ENCODE data around the gene BPIFA2. TPM values are rescaled to one million over a fixed set of nuclear protein-coding genes. Genes with fewer than 3 reads are reported as not detected.

The BPIFA2 gene
- polyA plus RNA-seq, 2 donors: not detected

DNA sequence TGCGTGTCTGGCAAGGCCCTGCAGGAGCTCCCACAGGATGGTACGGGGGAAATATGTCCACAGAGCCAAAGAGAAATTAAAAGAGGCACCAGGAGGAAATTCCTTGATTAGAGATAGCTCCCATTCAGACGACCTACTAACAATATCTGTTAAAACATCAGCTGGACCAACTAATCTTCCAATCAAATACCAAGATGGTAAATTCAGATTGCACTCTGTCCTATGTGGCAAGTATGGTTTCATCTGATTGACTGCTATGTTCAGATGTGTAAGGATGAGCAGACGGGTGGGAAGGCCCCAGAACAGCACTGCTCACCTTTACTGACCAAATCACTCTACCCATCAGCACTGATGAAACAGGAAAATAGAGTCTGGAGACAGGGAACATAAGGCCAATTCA, 19.5 kb downstream of the BPIFA2 start:
- no peaks in the 10 kb centered on the region for H3K9me3 ChIP-seq (ENCODE audit: control insufficient read depth in 2 of 2, insufficient read depth in 1 of 2, low read depth in 1 of 2, low read length in 1 of 2)
- H3K4me3 ChIP-seq (ENCODE audit: low read depth in 1 of 2, low read length in 2 of 2): no peak overlapping the region
- H3K27me3 ChIP-seq (ENCODE audit: control insufficient read depth in 1 of 2, insufficient read depth in 2 of 2, low read length in 2 of 2): no peaks in the 10 kb centered on the region
- H3K4me1 ChIP-seq (ENCODE audit: control insufficient read depth in 2 of 2, insufficient read depth in 2 of 2, low read length in 1 of 2): no peaks in the 10 kb centered on the region
- no peak overlapping the region for H3K27ac ChIP-seq (ENCODE audit: low read depth in 2 of 2, low read length in 1 of 2)
- no peaks in the 10 kb centered on the region for H3K36me3 ChIP-seq (ENCODE audit: control insufficient read depth in 2 of 2, insufficient read depth in 2 of 2, low read length in 1 of 2)
- WGBS, 2 donors: 81 to 84% methylated on average over 4 of the region's 4 CpGs

DNA sequence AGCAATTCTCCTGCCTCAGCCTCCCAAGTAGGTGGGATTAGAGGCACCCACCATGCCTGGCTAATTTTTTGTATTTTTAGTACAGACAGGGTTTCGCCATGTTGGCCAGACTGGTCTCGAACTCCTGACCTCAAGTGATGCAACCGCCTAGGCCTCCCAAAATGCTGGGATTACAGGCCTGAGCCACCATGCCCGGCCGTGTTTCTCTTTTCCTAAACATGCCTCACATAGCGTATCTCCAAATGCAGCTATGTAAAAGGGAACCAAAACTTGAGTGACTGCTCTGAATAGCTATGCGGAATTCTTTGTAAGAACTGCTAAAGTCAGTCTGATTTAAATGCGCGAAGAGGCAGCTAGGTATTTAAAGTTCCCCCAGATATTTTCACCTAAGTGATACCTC, 20.5 kb downstream of the BPIFA2 start:
- no peak overlapping the region for H3K27ac ChIP-seq (ENCODE audit: low read depth in 2 of 2, low read length in 1 of 2)
- no peaks in the 10 kb centered on the region for H3K4me1 ChIP-seq (ENCODE audit: control insufficient read depth in 2 of 2, insufficient read depth in 2 of 2, low read length in 1 of 2)
- H3K27me3 ChIP-seq (ENCODE audit: control insufficient read depth in 1 of 2, insufficient read depth in 2 of 2, low read length in 2 of 2): no peaks in the 10 kb centered on the region
- WGBS, 2 donors: 85 to 88% methylated on average over 9 of the region's 9 CpGs
- H3K9me3 ChIP-seq (ENCODE audit: control insufficient read depth in 2 of 2, insufficient read depth in 1 of 2, low read depth in 1 of 2, low read length in 1 of 2): no peaks in the 10 kb centered on the region
- no peak overlapping the region for H3K4me3 ChIP-seq (ENCODE audit: low read depth in 1 of 2, low read length in 2 of 2)
- no peaks in the 10 kb centered on the region for H3K36me3 ChIP-seq (ENCODE audit: control insufficient read depth in 2 of 2, insufficient read depth in 2 of 2, low read length in 1 of 2)

DNA sequence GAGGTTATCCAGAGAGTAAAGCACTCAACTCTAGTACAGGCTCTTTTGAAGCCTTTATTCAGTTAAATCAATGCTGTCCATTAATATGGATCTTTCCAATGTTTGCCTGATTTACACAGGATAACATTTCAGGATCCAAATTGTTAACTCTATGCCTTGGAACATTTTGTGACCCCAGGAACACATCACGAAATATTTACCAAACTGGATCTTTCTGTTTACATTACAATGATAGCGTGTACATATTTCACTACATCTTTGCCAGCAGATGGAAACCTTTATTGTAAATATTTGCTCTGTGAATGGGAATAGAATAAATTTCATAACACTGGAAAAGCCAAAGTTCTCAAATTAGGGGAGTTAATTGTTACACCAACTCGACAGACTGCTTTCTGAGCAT, 23.5 kb downstream of the BPIFA2 start:
- H3K4me3 ChIP-seq (ENCODE audit: low read depth in 1 of 2, low read length in 2 of 2): no peak overlapping the region
- H3K9me3 ChIP-seq (ENCODE audit: control insufficient read depth in 2 of 2, insufficient read depth in 1 of 2, low read depth in 1 of 2, low read length in 1 of 2): no peaks in the 10 kb centered on the region
- H3K36me3 ChIP-seq (ENCODE audit: control insufficient read depth in 2 of 2, insufficient read depth in 2 of 2, low read length in 1 of 2): no peaks in the 10 kb centered on the region
- H3K4me1 ChIP-seq (ENCODE audit: control insufficient read depth in 2 of 2, insufficient read depth in 2 of 2, low read length in 1 of 2): no peaks in the 10 kb centered on the region
- H3K27me3 ChIP-seq (ENCODE audit: control insufficient read depth in 1 of 2, insufficient read depth in 2 of 2, low read length in 2 of 2): no peaks in the 10 kb centered on the region
- H3K27ac ChIP-seq (ENCODE audit: low read depth in 2 of 2, low read length in 1 of 2): no peak overlapping the region
- WGBS, 2 donors: 15 to 16% methylated on average over 3 of the region's 3 CpGs

DNA sequence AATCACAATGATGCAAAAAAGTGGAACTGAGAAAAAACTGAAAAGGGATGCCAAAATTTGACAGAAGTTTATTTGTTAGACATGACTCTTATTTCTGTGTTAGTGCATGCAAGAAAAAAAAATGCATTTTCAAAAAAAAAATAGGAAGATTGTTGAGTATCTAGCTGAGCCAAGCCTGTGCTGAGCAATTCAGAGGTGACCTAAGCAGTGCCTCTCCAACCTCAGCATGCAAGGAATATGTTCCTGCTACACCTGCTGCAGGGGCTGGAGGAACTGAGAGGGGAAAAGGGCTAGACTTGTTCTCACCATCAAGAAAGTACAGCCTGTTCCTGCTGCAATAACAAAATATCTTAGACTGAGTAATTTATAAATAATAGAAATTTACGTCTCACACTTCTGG, 24.0 kb downstream of the BPIFA2 start:
- Histone ChIP-seq H3K36me3 (ENCODE audit: control insufficient read depth in 2 of 2, insufficient read depth in 2 of 2, low read length in 1 of 2) (no peaks in the 10 kb centered on the region), H3K27ac (ENCODE audit: low read depth in 2 of 2, low read length in 1 of 2) (no peak overlapping the region), H3K9me3 (ENCODE audit: control insufficient read depth in 2 of 2, insufficient read depth in 1 of 2, low read depth in 1 of 2, low read length in 1 of 2) (no peaks in the 10 kb centered on the region), H3K4me1 (ENCODE audit: control insufficient read depth in 2 of 2, insufficient read depth in 2 of 2, low read length in 1 of 2) (no peaks in the 10 kb centered on the region), H3K4me3 (ENCODE audit: low read depth in 1 of 2, low read length in 2 of 2) (no peak overlapping the region), H3K27me3 (ENCODE audit: control insufficient read depth in 1 of 2, insufficient read depth in 2 of 2, low read length in 2 of 2) (no peaks in the 10 kb centered on the region)
- WGBS, 2 donors: 64 to 65% methylated on average over 1 of the region's 1 CpG

DNA sequence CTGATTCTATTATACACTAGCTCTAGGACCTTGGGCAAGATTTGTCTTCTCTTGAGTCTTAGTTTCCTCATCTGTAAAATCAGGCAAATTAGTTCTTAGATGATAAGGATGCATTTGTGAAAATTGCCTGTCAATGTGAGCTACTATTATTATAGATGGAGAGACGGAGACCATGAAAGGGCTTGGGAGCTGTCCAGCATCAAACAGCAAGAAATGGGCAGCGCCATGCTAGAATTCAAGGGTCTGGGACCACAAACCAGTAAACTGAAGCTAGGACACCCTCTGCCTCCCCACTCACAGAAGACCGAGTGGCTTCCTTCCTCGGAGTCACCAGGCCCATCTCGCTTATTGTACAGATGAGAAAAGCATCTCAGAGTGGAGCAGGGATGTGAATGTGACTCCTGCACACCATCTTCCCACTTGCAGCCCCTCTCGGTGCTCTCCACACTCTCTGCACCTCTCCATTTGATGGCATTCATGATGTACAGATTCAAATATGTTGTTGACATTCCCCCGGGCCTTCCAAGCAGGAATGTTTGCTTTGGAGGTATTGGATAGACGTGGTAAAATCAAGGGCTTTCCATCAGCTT, 25.0 kb downstream of the BPIFA2 start:
- no peaks in the 10 kb centered on the region for H3K27me3 ChIP-seq (ENCODE audit: control insufficient read depth in 1 of 2, insufficient read depth in 2 of 2, low read length in 2 of 2)
- no peaks in the 10 kb centered on the region for H3K36me3 ChIP-seq (ENCODE audit: control insufficient read depth in 2 of 2, insufficient read depth in 2 of 2, low read length in 1 of 2)
- no peaks in the 10 kb centered on the region for H3K9me3 ChIP-seq (ENCODE audit: control insufficient read depth in 2 of 2, insufficient read depth in 1 of 2, low read depth in 1 of 2, low read length in 1 of 2)
- 58 to 60% methylated on average over 8 of the region's 8 CpGs for WGBS, 2 donors
- no peaks in the 10 kb centered on the region for H3K4me1 ChIP-seq (ENCODE audit: control insufficient read depth in 2 of 2, insufficient read depth in 2 of 2, low read length in 1 of 2)
- no peak overlapping the region for H3K4me3 ChIP-seq (ENCODE audit: low read depth in 1 of 2, low read length in 2 of 2)
- H3K27ac ChIP-seq (ENCODE audit: low read depth in 2 of 2, low read length in 1 of 2): no peak overlapping the region

DNA sequence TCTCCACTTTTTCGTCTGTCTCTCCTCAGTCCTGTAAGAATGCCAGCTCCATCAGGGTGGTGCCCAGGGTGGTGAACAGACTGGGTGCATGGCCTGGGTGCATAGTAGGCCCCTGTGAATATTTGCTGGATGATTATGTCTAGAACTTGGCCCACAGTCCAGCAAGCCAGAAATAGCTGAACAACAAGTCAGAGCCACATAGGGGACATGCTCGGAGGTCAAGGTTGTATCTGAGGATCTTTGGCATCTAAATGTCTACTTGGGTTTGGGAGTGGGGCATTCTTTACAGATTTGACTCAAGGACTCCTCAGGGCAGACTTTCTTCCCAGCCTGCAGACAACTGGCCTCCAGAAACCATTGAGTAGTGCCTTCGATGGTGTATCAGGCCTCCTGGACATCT, 31.1 kb downstream of the BPIFA2 start:
- 79 to 81% methylated on average over 3 of the region's 3 CpGs for WGBS, 2 donors
- Histone ChIP-seq H3K27ac (ENCODE audit: low read depth in 2 of 2, low read length in 1 of 2) (no peak overlapping the region), H3K36me3 (ENCODE audit: control insufficient read depth in 2 of 2, insufficient read depth in 2 of 2, low read length in 1 of 2) (no peaks in the 10 kb centered on the region), H3K4me3 (ENCODE audit: low read depth in 1 of 2, low read length in 2 of 2) (no peak overlapping the region), H3K4me1 (ENCODE audit: control insufficient read depth in 2 of 2, insufficient read depth in 2 of 2, low read length in 1 of 2) (no peaks in the 10 kb centered on the region), H3K9me3 (ENCODE audit: control insufficient read depth in 2 of 2, insufficient read depth in 1 of 2, low read depth in 1 of 2, low read length in 1 of 2) (no peaks in the 10 kb centered on the region), H3K27me3 (ENCODE audit: control insufficient read depth in 1 of 2, insufficient read depth in 2 of 2, low read length in 2 of 2) (no peaks in the 10 kb centered on the region)

DNA sequence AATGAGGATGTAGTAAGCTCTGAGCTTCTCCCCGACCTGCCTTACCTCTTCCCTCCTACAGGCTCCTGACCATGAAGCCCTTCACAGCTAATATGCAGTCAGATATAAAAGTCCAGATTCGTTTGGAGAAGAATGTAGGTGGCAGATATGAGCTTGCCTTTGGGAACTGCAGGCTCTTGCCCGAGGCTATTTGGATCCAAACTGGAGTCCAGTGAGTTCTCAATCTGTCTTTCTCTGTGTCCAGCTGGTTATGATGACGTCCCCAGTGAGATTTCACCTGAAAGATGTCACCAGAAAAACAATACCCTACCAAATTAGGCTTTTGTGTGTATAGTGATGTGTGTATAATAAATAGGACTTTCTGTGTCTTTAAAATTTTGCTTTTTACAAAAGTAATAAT, 34.5 kb downstream of the BPIFA2 start:
- Histone ChIP-seq H3K27ac (ENCODE audit: low read depth in 2 of 2, low read length in 1 of 2) (no peak overlapping the region), H3K9me3 (ENCODE audit: control insufficient read depth in 2 of 2, insufficient read depth in 1 of 2, low read depth in 1 of 2, low read length in 1 of 2) (no peaks in the 10 kb centered on the region), H3K4me3 (ENCODE audit: low read depth in 1 of 2, low read length in 2 of 2) (no peak overlapping the region), H3K36me3 (ENCODE audit: control insufficient read depth in 2 of 2, insufficient read depth in 2 of 2, low read length in 1 of 2) (no peaks in the 10 kb centered on the region), H3K27me3 (ENCODE audit: control insufficient read depth in 1 of 2, insufficient read depth in 2 of 2, low read length in 2 of 2) (no peaks in the 10 kb centered on the region), H3K4me1 (ENCODE audit: control insufficient read depth in 2 of 2, insufficient read depth in 2 of 2, low read length in 1 of 2) (no peaks in the 10 kb centered on the region)
- WGBS, 2 donors: 49 to 51% methylated on average over 4 of the region's 4 CpGs

DNA sequence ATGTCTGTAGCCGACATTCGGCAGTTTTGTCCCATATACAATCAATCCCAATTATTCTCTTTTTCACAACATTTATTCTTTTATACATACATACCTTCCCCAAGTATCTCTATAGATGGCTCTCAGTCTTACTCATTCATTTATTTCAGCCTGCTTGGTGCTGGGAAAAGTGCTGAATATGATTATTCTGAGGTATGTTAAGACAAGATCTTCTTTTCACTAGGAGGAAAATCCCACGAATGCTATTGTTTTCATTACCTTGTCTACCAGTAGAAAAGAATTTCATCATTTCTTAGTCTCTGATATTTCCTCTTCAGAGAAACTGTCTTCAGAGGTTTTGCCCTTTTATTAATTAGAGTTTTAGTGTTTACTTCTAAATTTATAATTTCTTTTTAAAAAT, 35.5 kb downstream of the BPIFA2 start:
- no peaks in the 10 kb centered on the region for H3K9me3 ChIP-seq (ENCODE audit: control insufficient read depth in 2 of 2, insufficient read depth in 1 of 2, low read depth in 1 of 2, low read length in 1 of 2)
- WGBS, 2 donors: 84% methylated on average over 3 of the region's 3 CpGs
- H3K27me3 ChIP-seq (ENCODE audit: control insufficient read depth in 1 of 2, insufficient read depth in 2 of 2, low read length in 2 of 2): no peaks in the 10 kb centered on the region
- no peak overlapping the region for H3K4me3 ChIP-seq (ENCODE audit: low read depth in 1 of 2, low read length in 2 of 2)
- H3K4me1 ChIP-seq (ENCODE audit: control insufficient read depth in 2 of 2, insufficient read depth in 2 of 2, low read length in 1 of 2): no peaks in the 10 kb centered on the region
- no peaks in the 10 kb centered on the region for H3K36me3 ChIP-seq (ENCODE audit: control insufficient read depth in 2 of 2, insufficient read depth in 2 of 2, low read length in 1 of 2)
- no peak overlapping the region for H3K27ac ChIP-seq (ENCODE audit: low read depth in 2 of 2, low read length in 1 of 2)

DNA sequence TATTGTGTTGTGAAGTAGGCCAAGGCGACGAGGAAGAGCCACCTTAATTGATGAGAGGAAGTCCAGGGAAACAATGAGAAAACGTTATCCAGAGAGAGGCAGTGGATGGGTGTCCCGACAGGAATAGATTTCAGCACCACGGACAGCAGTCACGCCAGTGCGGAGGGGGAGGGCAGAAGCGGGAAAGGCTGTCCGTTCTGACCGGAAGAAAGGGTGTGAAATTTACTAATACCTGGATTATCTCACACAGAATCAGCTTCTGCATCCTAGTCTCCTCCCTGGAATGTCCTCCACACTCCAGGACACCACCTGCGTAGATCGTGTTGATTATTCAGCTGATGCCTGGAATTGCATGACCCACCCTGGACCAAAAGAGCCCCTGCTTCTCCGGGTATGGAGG, 41.8 kb downstream of the BPIFA2 start:
- no peaks in the 10 kb centered on the region for H3K27me3 ChIP-seq (ENCODE audit: control insufficient read depth in 1 of 2, insufficient read depth in 2 of 2, low read length in 2 of 2)
- H3K27ac ChIP-seq (ENCODE audit: low read depth in 2 of 2, low read length in 1 of 2): no peak overlapping the region
- no peaks in the 10 kb centered on the region for H3K36me3 ChIP-seq (ENCODE audit: control insufficient read depth in 2 of 2, insufficient read depth in 2 of 2, low read length in 1 of 2)
- H3K9me3 ChIP-seq (ENCODE audit: control insufficient read depth in 2 of 2, insufficient read depth in 1 of 2, low read depth in 1 of 2, low read length in 1 of 2): no peaks in the 10 kb centered on the region
- H3K4me1 ChIP-seq (ENCODE audit: control insufficient read depth in 2 of 2, insufficient read depth in 2 of 2, low read length in 1 of 2): no peaks in the 10 kb centered on the region
- WGBS, 2 donors: 5 to 8% methylated on average over 13 of the region's 13 CpGs
- no peak overlapping the region for H3K4me3 ChIP-seq (ENCODE audit: low read depth in 1 of 2, low read length in 2 of 2)

DNA sequence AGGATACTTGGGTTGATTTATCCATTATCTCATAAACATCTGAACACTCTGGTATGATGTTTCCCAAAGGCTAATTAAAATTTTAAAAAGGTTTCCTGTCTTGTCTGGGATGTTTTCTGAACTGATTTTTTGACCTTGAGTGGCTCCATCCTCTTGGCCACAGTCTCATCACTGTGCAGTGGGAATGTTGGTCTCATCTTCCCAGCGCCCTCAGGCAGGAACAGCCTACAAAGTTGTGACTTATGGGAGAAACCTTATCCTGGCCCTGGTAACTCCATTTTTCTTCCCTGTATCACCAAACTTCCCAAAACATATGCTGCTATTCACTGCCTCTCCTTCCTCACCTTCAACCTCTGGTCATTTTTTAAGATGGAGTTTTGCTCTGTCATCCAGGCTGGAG, 42.4 kb downstream of the BPIFA2 start:
- WGBS, 2 donors: 21 to 25% methylated on average over 1 of the region's 1 CpG
- H3K4me3 ChIP-seq (ENCODE audit: low read depth in 1 of 2, low read length in 2 of 2): no peak overlapping the region
- no peaks in the 10 kb centered on the region for H3K36me3 ChIP-seq (ENCODE audit: control insufficient read depth in 2 of 2, insufficient read depth in 2 of 2, low read length in 1 of 2)
- no peak overlapping the region for H3K27ac ChIP-seq (ENCODE audit: low read depth in 2 of 2, low read length in 1 of 2)
- H3K4me1 ChIP-seq (ENCODE audit: control insufficient read depth in 2 of 2, insufficient read depth in 2 of 2, low read length in 1 of 2): no peaks in the 10 kb centered on the region
- H3K27me3 ChIP-seq (ENCODE audit: control insufficient read depth in 1 of 2, insufficient read depth in 2 of 2, low read length in 2 of 2): no peaks in the 10 kb centered on the region
- no peaks in the 10 kb centered on the region for H3K9me3 ChIP-seq (ENCODE audit: control insufficient read depth in 2 of 2, insufficient read depth in 1 of 2, low read depth in 1 of 2, low read length in 1 of 2)
